Calu3 (cell line): ENCODE measurements around the gene TCEA3. TPM values are rescaled to one million over a fixed set of nuclear protein-coding genes. Genes with fewer than 3 reads are reported as not detected.

Experiments
- BruUV-seq: library from RNA; stranded (reverse); fragments of 400-500 nt; replicated peaks from 2 replicates; lab custom pipeline; 2021; lab: Mats Ljungman, UMichigan
- CTCF ChIA-PET: fragments of 300-600 bp; sonication (Branson Sonifier 250); formaldehyde crosslinking; loops from one replicate; lab custom pipeline; 2022; ENCODE audit warnings: antibody characterized with exemption; lab: Charles Lee
- DNase-seq: peaks from one replicate; pipeline ENCODE4 v3.0.0; 2022
- H3K27ac Mint-ChIP-seq: one replicate; pipeline ENCODE4 v1.8.0; 2022; ENCODE audit warnings: mixed read lengths; ENCODE audit not compliant: unreplicated experiment
- H3K27me3 Mint-ChIP-seq: one replicate; pipeline ENCODE4 v1.8.0; 2022; ENCODE audit warnings: mixed read lengths; ENCODE audit not compliant: unreplicated experiment
- H3K36me3 Mint-ChIP-seq: one replicate; pipeline ENCODE4 v1.8.0; 2022; ENCODE audit warnings: mild to moderate bottlenecking, moderate library complexity, mixed read lengths; ENCODE audit not compliant: insufficient read depth, unreplicated experiment
- H3K4me1 Mint-ChIP-seq: one replicate; pipeline ENCODE4 v1.8.0; 2022; ENCODE audit warnings: mild to moderate bottlenecking, low read depth, mixed read lengths; ENCODE audit not compliant: unreplicated experiment
- H3K4me3 Mint-ChIP-seq: one replicate; pipeline ENCODE4 v1.8.0; 2022; ENCODE audit warnings: mild to moderate bottlenecking, low read depth, moderate library complexity, mixed read lengths; ENCODE audit not compliant: unreplicated experiment
- H3K9me3 Mint-ChIP-seq: one replicate; pipeline ENCODE4 v1.8.0; 2022; ENCODE audit warnings: low read depth, mixed read lengths; ENCODE audit not compliant: unreplicated experiment
- CTCF ChIP-seq: fragments of 200-600 bp; IDR thresholded peaks from one replicate; pipeline ENCODE4 v1.8.0; 2022; ENCODE audit warnings: antibody characterized with exemption; ENCODE audit not compliant: unreplicated experiment
- intact Hi-C: fragments of 100-400 bp; cut with micrococcal nuclease; formaldehyde crosslinking; loops from one replicate; pipeline ENCODE4 v1.10.0; 2022; ENCODE audit not compliant: unreplicated experiment
- total RNA-seq: library from RNA; stranded (reverse); gene quantifications from 2 replicates; pipeline ENCODE4 v1.2.3, GENCODE V29; 2022

The TCEA3 gene
- total RNA-seq, 1 experiment from 2014 or later, result 1.5 TPM

GRCh38 chr1:23354245-23354644 lies 70.3 kb downstream of the TCEA3 start:
- BruUV-seq, result no TSS peak
- no peak for DNase-seq
- Mint-ChIP-seq H3K9me3 (no peaks in the 10 kb centered on the region), H3K27ac (no peak overlapping the region), H3K36me3 (no peaks in the 10 kb centered on the region), H3K4me3 (no peak overlapping the region), H3K27me3 (no peaks in the 10 kb centered on the region), H3K4me1 (no peaks in the 10 kb centered on the region)
- intact Hi-C loops, result no loop called here
- CTCF ChIA-PET, result no interaction called here
- TF ChIP-seq CTCF, result no peak

GRCh38 chr1:23352096-23352695 lies 72.4 kb downstream of the TCEA3 start:
- intact Hi-C loops, result no loop called here

GRCh38 chr1:23345920-23346319 lies 78.6 kb downstream of the TCEA3 start:
- CTCF ChIA-PET, result no interaction called here
- H3K27me3 Mint-ChIP-seq, result no peaks in the 10 kb centered on the region

More at GRCh38 chr1:23352096-23352695, 72.4 kb downstream of the TCEA3 start:
- Mint-ChIP-seq H3K9me3 (no peaks in the 10 kb centered on the region), H3K27ac (no peak overlapping the region), H3K4me1 (no peaks in the 10 kb centered on the region), H3K4me3 (no peak overlapping the region), H3K36me3 (no peaks in the 10 kb centered on the region), H3K27me3 (no peaks in the 10 kb centered on the region)
- BruUV-seq, result no TSS peak
- no peak for DNase-seq
- no peak for TF ChIP-seq CTCF
- CTCF ChIA-PET, result no interaction called here

GRCh38 chr1:23344987-23345472 lies 79.5 kb downstream of the TCEA3 start:
- intact Hi-C loops, result loop anchor here (5.0 kb wide), 1 partner anchor 38 kb away; no protein-coding TSS in a partner anchor
- CTCF ChIA-PET, result interaction anchor here (1.3 to 1.4 kb wide), 4 partner anchors 23 to 107 kb away, joined by 3 to 19 read pairs (median 12); no protein-coding TSS in a partner anchor
- DNase-seq, result no peak
- H3K4me3 Mint-ChIP-seq, result peak overlapping the region; percentile 83
- no peaks in the 10 kb centered on the region for H3K9me3 Mint-ChIP-seq
- TF ChIP-seq CTCF, result no peak
- no peaks in the 10 kb centered on the region for H3K27me3 Mint-ChIP-seq
- H3K36me3 Mint-ChIP-seq, result peaks cover 41% of the 10 kb centered on the region
- H3K27ac Mint-ChIP-seq, result peak overlapping the region; percentile 96
- no TSS peak for BruUV-seq
- H3K4me1 Mint-ChIP-seq, result peaks cover 7% of the 10 kb centered on the region

More at GRCh38 chr1:23345920-23346319, 78.6 kb downstream of the TCEA3 start:
- no TSS peak for BruUV-seq
- Mint-ChIP-seq H3K4me3 (no peak overlapping the region), H3K36me3 (peaks cover 35% of the 10 kb centered on the region), H3K27ac (no peak overlapping the region), H3K4me1 (no peaks in the 10 kb centered on the region), H3K9me3 (no peaks in the 10 kb centered on the region)
- intact Hi-C loops, result no loop called here
- no peak for TF ChIP-seq CTCF
- DNase-seq, result no peak
